ENCODE results near the gene INF2. TPM values are rescaled to one million over a fixed set of nuclear protein-coding genes. Genes with fewer than 3 reads are reported as not detected.
A peak's percentile ranks its signal among the peaks of the same experiment; 100 is the strongest.

The INF2 gene
- total RNA-seq, 1 donor from 2014 or later = 126 TPM

DNA sequence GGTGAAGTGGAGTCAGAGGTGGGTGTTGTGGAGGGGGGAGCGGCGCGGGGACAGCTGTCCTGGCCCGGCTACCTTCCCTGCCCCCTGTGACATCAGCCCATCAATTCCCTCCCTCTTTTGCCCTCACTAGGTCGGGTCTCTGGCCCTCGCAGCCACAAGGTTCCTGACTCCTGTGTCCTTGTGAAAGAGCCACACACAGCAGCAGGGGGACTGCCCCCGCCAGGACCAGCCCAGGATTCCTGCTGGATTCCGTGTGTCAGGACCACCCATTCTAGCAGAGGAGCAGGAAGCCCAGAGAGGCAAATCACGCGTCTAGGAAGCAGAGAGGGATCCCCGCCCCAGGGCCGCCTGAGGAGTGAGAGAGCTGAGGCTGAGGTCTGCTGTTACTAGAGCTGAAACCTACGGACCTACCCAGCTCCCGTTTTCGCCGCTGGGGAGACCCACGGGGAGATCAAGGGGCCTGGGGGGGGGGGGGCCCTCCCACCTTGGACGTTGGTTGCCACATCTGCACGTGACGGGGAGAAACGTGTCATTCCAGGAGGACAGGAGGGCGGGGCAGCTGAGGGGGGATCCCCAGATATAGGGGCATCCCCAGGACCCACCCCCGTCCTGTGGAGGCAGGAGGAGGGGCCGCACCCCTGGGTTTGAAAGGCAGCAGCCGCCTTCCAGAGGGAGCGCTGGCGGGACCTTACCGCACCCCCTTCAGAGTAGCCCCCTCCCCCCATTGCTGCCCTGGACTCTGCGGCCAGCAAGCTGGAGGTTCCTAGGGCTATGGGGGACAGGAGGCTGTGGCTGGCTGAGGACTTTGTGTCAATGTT is 12.5 kb upstream of the INF2 start:
- Histone ChIP-seq H4K20me1 (ENCODE audit: insufficient read depth, low read length) (no peaks in the 10 kb centered on the region), H2AFZ (ENCODE audit: low read depth, low read length) (peak overlapping the region; percentile 76), H3K4me1 (ENCODE audit: insufficient read depth, low read length) (peaks cover 50% of the 10 kb centered on the region), H3K27me3 (ENCODE audit: insufficient read depth, low read length) (no peaks in the 10 kb centered on the region), H3K9ac (ENCODE audit: low read length) (peak overlapping the region; percentile 86), H3K9me3 (ENCODE audit: insufficient read depth, low read depth, low read length) (no peaks in the 10 kb centered on the region), H3K4me3 (ENCODE audit: insufficient read depth, low read depth, low read length) (peak overlapping the region; percentile 44), H3K27ac (ENCODE audit: low read depth, low read length) (peak overlapping the region; percentile 89), H3K4me2 (ENCODE audit: low read length) (peak overlapping the region; percentile 89), H3K36me3 (ENCODE audit: insufficient read depth, low read length) (no peaks in the 10 kb centered on the region), H3K79me2 (ENCODE audit: insufficient read depth, low read length) (no peaks in the 10 kb centered on the region)
- H3K4me3 Mint-ChIP-seq (ENCODE audit: unreplicated experiment) = no peak overlapping the region
- TF ChIP-seq EZH2 (IDR thresholded peaks at IDR 0.05; ENCODE audit: insufficient read depth, low read length) = no peak
- TF ChIP-seq, protein P1, sequence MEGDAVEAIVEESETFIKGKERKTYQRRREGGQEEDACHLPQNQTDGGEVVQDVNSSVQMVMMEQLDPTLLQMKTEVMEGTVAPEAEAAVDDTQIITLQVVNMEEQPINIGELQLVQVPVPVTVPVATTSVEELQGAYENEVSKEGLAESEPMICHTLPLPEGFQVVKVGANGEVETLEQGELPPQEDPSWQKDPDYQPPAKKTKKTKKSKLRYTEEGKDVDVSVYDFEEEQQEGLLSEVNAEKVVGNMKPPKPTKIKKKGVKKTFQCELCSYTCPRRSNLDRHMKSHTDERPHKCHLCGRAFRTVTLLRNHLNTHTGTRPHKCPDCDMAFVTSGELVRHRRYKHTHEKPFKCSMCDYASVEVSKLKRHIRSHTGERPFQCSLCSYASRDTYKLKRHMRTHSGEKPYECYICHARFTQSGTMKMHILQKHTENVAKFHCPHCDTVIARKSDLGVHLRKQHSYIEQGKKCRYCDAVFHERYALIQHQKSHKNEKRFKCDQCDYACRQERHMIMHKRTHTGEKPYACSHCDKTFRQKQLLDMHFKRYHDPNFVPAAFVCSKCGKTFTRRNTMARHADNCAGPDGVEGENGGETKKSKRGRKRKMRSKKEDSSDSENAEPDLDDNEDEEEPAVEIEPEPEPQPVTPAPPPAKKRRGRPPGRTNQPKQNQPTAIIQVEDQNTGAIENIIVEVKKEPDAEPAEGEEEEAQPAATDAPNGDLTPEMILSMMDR (IDR thresholded peaks at IDR 0.05; ENCODE audit: insufficient read depth, low read depth, low read length) = no peak
- H3K27me3 Mint-ChIP-seq (ENCODE audit: low read depth, unreplicated experiment) = peaks cover 2% of the 10 kb centered on the region
- FAIRE-seq (no peak), DNase-seq (ENCODE audit: low read depth) (no peak)
- peak overlapping the region; percentile 93 for H3K27ac Mint-ChIP-seq (ENCODE audit: unreplicated experiment)
- H3K36me3 Mint-ChIP-seq (ENCODE audit: low read depth, unreplicated experiment) = no peaks in the 10 kb centered on the region
- peaks cover 1% of the 10 kb centered on the region for H3K9me3 Mint-ChIP-seq (ENCODE audit: unreplicated experiment)
- H3K4me1 Mint-ChIP-seq (ENCODE audit: low read depth, unreplicated experiment) = peaks cover 28% of the 10 kb centered on the region

DNA sequence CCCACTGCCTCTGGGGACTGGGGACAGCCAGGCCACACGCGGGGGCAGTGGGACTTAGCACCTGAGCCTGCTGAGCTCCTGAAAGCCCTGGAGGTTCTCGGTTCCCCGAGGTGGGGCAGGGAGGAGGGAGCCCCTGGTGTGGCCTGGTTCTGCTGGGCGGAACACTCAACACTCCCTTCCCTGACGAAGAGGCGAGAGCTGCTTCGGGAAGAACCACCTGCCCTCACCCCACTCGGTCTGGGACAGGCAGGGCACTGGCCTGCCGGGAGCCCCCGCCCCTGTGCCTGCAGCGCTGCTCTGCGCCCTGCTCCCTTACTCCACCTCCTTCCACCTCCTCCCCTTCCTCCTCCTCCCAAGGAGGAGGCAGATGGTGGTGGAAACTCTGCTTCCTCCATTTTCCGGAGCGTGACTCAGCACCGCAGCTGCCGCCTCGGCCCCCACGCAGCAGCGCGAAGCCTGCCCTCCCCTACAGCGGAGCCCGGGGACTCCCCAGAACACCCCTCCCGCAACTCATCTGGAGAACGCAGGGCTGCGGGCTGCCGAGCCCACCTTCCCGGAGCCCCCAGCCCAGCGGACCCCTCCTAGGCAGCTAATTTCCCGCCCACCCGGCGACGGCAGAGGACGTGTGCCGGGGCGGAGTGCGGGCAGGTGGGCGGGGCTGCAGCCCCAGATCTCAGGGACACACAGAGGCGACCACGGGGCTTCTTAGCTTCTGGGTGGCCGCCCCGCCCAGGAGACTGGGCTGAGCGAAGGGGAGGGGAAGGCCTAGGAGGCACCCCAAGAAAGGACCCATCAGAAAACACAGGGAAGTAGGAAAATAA is 11.7 kb upstream of the INF2 start:
- H3K9me3 Mint-ChIP-seq (ENCODE audit: unreplicated experiment) = peaks cover 1% of the 10 kb centered on the region
- no peaks in the 10 kb centered on the region for H3K36me3 ChIP-seq (ENCODE audit: insufficient read depth, low read length)
- peak overlapping the region; percentile 86 for H3K9ac ChIP-seq (ENCODE audit: low read length)
- peak overlapping the region; percentile 44 for H3K4me3 ChIP-seq (ENCODE audit: insufficient read depth, low read depth, low read length)
- H3K4me2 ChIP-seq (ENCODE audit: low read length) = peak overlapping the region; percentile 89
- no peaks in the 10 kb centered on the region for H3K79me2 ChIP-seq (ENCODE audit: insufficient read depth, low read length)
- peak overlapping the region; percentile 54 for H3K4me3 Mint-ChIP-seq (ENCODE audit: unreplicated experiment)
- H3K4me1 ChIP-seq (ENCODE audit: insufficient read depth, low read length) = peaks cover 58% of the 10 kb centered on the region
- H2AFZ ChIP-seq (ENCODE audit: low read depth, low read length) = peak overlapping the region; percentile 76
- no peak for TF ChIP-seq EZH2 (IDR thresholded peaks at IDR 0.05; ENCODE audit: insufficient read depth, low read length)
- TF ChIP-seq, protein P1 (IDR thresholded peaks at IDR 0.05; ENCODE audit: insufficient read depth, low read depth, low read length) = no peak
- H3K27ac Mint-ChIP-seq (ENCODE audit: unreplicated experiment) = peak overlapping the region; percentile 88
- no peaks in the 10 kb centered on the region for H3K9me3 ChIP-seq (ENCODE audit: insufficient read depth, low read depth, low read length)
- DNase-seq (ENCODE audit: low read depth) = peak; percentile 79
- H3K27me3 ChIP-seq (ENCODE audit: insufficient read depth, low read length) = no peaks in the 10 kb centered on the region
- H3K27ac ChIP-seq (ENCODE audit: low read depth, low read length) = peak overlapping the region; percentile 89
- no peaks in the 10 kb centered on the region for H3K36me3 Mint-ChIP-seq (ENCODE audit: low read depth, unreplicated experiment)
- no peaks in the 10 kb centered on the region for H4K20me1 ChIP-seq (ENCODE audit: insufficient read depth, low read length)
- peaks cover 2% of the 10 kb centered on the region for H3K27me3 Mint-ChIP-seq (ENCODE audit: low read depth, unreplicated experiment)
- FAIRE-seq = peak; percentile 20
- peaks cover 37% of the 10 kb centered on the region for H3K4me1 Mint-ChIP-seq (ENCODE audit: low read depth, unreplicated experiment)
